Stimulated activated CD4-positive, alpha-beta T cell treated with anti-CD3 and anti-CD28 coated beads, TNF-alpha, amount 100 ng/mL, for 1 hour (primary cell): ENCODE measurements around the gene JMJD8.

Experiments used
- DNase-seq, 3 donors: peaks; one replicate each; pipeline ENCODE4 v3.0.0-alpha.2; 2020; ENCODE audit warnings: low read depth in 3 of 3, low spot score in 1 of 3

JMJD8 gene

GRCh38 chr16:677316-678190 lies 6.6 kb downstream of the JMJD8 start:
- no peak for DNase-seq

DNA sequence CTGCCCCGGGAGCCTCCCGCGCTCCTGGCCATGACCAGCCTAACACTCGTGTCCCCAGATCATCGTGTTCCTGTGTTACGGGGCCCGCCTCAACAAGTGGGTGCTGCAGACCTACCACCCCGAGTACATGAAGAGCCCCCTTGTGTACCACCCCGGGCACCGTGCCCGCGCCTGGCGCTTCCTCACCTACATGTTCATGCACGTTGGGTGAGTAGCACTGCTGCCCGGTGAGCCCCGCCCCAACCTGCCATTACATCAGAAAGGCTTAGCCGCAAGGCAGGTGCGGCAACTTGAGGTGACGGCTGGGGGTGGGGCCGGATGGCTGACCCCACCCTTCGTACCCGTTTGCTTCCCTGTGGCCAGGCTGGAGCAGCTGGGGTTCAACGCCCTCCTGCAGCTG lies 7.2 kb downstream of the JMJD8 start:
- DNase-seq = no peak

- DNase-seq = no peak
Observed at GRCh38 chr16:676565-676902, 7.6 kb downstream of the JMJD8 start.

GRCh38 chr16:675884-676564 lies 8.1 kb downstream of the JMJD8 start:
- DNase-seq = no peak

GRCh38 chr16:674968-675883 lies 8.9 kb downstream of the JMJD8 start, which contains the start of gene RHBDL1:
Gene RHBDL1, plus strand, starts transcription at chr16:675671. Its CDS starts 120 bp downstream, at chr16:675791.
- no peak for DNase-seq

GRCh38 chr16:674214-674881 lies 9.8 kb downstream of the JMJD8 start:
- no peak for DNase-seq

DNA sequence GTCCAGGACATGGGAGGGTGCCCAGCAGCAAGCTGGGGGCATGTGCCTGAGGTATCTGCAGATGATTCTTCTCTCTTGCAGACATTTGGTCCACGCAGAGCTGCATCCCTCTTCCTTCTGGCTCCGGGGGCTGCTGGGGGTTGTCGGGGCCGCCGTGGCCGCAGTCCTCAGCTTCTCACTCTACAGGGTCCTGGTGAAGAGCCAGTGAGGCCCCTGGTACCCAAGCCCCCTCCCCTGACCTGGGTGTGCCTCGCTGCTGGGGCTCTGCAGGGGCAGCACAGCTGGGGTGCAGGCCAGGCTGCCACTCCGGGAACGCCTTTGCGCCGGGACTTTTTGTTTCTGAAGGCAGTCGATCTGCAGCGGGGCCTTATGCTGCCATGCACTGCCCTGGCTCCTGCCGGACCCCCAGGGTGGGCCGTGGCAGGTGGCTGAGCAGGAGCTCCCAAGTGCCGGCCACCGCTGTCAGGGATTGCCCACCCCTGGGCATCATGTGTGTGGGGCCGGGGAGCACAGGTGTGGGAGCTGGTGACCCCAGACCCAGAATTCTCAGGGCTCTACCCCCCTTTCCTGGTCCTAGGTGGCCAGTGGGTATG lies 10.6 kb downstream of the JMJD8 start:
- no peak for DNase-seq

DNA sequence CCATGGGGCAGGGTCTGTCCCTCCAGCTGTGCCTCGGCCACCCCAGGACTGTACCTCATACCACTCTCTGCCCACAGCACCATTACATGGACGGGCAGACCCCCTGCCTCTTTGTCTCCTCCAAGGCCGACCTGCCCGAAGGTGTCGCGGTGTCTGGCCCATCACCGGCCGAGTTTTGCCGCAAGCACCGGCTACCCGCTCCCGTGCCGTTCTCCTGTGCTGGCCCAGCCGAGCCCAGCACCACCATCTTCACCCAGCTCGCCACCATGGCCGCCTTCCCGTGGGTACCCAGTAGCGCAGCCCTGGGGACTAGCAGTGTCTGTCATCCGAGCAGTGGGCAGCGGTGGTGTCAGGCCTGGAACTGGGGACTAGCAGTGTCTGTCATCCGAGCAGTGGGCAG lies 11.3 kb downstream of the JMJD8 start:
- no peak for DNase-seq

DNA sequence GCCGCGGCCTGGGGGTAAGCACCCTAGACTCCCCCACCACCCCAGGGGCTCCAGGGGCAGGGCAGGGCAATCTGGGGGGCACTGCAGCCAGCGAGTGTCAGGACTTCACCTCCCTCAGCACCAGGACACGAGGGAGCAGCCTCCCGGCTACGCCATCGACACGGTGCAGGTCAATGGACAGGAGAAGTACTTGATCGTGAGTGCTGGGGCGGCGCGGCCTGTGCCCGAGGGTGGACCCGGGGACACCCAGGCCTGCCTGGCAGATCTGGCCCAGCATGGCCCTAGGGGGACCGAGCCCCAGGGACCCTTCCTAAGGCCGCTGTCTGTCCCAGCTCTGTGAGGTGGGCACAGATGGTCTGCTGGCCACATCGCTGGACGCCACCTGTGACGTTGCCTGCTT lies 11.8 kb downstream of the JMJD8 start:
- DNase-seq = no peak

- no peak for DNase-seq
Observed at GRCh38 chr16:671353-672131, 12.6 kb downstream of the JMJD8 start.

DNA sequence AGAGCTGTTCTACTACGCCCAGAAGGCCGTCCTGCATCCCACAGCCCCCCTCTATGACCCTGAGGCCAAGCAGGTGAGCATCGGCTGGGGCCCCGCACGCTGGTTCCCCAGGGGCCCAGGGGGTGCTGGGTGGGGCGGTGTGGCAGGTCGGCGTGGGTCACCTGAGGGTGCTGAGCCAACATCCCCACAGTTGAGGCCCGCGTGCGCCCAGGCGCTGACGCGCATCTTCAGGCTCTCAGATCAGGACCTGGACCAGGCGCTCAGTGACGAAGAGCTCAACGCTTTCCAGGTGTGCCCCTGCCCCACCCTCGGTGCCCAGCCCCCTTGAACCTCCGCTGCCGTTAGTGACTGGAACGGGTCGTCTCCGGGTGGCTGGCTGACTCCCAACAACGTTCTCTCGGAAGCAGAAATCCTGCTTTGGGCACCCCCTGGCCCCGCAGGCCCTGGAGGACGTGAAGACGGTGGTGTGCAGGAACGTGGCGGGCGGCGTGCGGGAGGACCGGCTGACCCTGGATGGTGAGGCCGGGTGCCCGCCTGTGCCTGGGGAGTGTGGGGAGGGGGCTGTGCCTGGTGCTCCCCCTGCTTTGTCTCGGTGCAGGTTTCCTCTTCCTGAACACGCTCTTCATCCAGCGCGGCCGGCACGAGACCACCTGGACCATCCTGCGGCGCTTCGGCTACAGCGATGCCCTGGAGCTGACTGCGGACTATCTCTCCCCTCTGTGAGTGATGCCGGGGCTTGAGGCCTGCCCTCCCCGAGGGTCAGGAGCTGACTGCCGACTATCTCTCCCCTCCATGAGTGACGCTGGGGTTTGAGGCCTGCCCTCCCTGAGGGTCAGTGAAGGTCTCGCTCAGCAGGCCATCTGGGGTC lies 13.4 kb downstream of the JMJD8 start:
- DNase-seq = no peak

DNA sequence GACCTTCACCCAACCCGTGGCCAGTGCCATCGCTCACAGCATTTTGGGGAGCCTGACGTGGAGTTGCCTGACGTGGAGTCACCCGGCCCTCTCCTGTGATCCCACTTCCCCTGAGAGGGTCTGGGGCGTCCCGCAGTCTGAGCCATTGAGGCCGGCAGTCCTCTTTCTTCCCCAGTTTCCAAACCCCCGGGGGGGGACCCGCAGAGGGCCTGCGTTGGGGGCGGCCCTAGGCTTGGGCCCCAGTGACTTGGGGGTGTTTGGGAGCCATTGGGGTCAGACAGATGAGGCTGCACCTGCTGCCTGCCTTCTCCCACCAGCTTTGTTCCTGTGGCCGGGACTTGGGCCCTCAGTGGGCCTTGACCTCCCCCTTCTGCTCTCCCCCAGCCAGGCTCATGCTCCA lies 14.5 kb downstream of the JMJD8 start:
- no peak for DNase-seq

DNA sequence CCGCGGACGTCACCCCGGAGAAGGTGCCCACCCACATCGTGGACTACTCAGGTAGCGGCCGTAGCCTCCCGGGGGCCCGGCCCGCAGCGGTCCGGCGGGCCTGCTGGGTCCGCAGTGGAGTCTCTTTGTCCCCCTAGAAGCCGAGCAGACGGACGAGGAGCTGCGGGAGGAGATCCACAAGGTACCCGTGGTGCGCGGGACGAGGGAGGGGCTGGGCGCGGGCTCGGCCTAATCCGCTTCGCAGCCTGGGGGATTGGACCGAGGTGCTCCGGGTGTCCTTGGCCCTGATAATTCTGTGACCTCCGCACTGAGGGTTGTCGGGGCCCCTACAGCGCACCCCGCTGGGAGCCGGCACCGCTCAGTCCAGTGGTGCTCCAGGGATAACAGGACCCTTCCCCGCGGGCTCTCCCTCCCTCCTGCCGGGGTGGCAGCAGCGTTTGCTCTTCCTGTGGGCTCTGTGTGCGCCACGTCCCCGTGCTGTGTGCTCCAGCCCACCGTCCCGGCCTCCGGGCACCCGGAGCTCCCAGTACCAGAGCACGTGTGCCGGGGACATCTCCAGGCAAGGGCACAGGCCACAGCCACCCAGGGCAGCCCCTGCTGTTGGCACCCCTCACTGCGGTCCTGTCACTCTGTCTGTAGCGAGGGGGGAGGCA lies 15.5 kb downstream of the JMJD8 start:
- no peak for DNase-seq

- DNase-seq = peak; percentile 77 to 95 (median 87)
Observed at GRCh38 chr16:667780-668518, 16.2 kb downstream of the JMJD8 start, which contains the start of gene RHOT2. Gene RHOT2, plus strand, starts transcription at chr16:668132. Its CDS starts 68 bp downstream, at chr16:668200.

DNA sequence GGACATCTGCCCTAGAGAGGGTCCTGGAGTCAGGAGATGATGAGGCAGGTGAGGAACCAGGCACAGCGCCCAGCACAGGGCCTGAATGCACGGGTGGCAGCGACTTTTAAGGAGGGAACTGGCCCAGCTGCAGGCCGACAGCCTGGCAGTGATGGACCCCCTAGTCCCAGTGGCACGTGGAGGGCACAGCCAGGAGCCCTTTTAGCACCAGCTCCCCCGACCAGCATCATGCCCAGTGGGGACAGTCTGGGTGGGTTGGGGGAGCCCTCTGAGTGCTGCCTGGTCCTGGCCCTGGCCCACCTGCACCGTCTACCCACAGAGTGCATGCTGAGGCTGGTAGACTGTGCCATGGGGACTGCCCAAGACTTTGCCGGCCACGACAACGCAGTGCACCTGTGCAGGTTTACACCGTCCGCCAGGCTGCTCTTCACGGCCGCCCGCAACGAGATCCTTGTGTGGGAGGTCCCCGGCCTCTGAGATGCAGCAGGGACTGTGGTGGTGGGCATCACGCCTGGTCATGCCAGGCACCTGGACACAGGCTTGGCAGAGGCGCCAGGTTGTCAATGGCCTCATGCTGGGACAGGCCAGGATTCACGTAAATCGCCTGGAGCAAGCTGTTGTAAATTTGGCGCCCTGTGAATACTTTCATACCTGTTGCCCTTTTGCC lies 16.9 kb downstream of the JMJD8 start:
- DNase-seq = no peak

DNA sequence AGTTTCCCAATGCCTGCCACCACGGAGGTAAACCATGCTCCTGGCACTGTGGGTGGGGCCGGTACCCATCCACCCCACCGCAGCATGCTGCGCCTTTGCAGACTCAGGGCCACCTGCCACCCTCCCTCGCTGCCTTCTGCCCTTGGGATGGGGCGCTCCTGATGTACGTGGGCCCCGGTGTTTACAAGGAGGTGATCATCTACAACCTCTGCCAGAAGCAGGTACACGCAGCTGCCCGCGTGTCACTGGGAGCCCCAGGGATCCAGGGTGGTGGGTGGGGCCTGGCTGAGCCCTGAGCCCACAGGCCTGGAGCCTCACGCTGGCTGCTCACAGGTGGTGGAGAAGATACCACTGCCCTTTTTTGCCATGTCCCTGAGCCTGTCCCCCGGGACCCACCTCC lies 17.6 kb downstream of the JMJD8 start:
- no peak for DNase-seq

- no peak for DNase-seq
Observed at GRCh38 chr16:662597-662996, 21.5 kb downstream of the JMJD8 start.
